Stimulated activated CD8-positive, alpha-beta memory T cell treated with anti-CD3 and anti-CD28 coated beads, Interleukin-2, amount 100 ng/mL, for 1 hour (primary cell): ENCODE data around the gene FBXO30.

Source experiments
- DNase-seq, 2 donors: peaks; one replicate each; pipeline ENCODE4 v3.0.0-alpha.2; 2020; ENCODE audit warnings: low read depth in 2 of 2

The FBXO30 gene

GRCh38 chr6:145814501-145815308 is at the start of gene FBXO30:
FBXO30 (minus strand) TSS chr6:145814795; CDS start chr6:145806405, 8,390 bp downstream.
- peak; percentile 71 to 75 for DNase-seq

- no peak for DNase-seq
Observed at GRCh38 chr6:145863988-145864616, 49.5 kb upstream of the FBXO30 start.

GRCh38 chr6:145863366-145863765 is 48.8 kb upstream of the FBXO30 start:
- DNase-seq: no peak

DNA sequence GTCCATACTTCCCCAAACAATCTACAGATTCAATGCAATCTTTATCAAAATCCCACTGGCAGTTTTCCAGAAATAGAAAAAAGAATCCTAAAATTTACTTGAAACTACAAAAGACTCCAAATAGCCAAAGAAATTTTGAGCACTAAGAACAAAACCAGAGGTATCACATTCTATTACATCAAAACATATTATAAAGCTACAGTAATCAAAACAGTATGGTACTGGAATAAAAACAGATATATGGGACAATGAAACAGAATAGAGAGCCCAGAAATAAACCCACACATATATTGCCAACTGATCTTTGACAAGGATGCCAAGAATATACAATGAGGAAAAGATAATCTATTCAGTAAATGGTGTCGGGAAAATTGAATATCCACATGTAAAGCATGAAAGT is 46.0 kb upstream of the FBXO30 start:
- no peak for DNase-seq

GRCh38 chr6:145850671-145851070 is 36.1 kb upstream of the FBXO30 start:
- no peak for DNase-seq

DNA sequence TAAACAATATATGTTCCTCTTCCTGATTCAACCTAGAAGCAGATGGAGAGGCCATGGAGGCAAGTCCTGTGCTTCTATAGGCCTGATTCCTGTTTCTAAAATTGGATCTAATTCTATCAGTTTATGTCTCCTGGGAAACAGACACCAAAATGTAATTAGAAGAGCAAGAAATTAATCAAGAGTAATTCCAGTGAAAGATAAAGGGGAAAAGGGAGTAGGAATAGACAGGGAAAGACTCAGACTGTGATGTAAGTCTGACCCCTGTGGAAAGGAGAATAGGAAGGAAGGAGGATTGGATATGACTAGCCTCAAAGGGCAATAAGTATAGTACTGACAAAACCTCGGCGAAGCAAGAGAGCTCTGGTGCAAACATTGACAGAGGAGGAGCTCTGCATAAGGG is 33.9 kb upstream of the FBXO30 start:
- no peak for DNase-seq

DNA sequence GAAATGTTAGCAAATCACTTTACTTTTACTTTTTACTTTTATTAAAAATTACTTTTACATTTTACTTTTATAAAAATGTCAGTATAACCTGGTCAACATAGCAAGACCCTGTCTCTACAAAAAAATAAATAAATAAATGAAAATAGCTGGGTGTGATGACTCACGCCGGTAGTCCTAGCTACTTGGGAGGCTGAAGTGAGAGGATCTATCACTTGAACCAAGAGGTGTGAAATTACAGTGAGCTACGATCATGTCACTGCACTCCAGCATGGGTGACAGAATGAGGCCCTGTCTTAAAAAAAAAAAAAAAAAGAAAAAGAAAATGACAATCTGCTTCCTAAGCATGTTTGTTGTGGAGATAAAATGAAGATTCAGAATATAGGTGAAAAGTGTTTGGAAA is 31.0 kb upstream of the FBXO30 start:
- DNase-seq: no peak

GRCh38 chr6:145844933-145845540 is 30.4 kb upstream of the FBXO30 start:
- no peak for DNase-seq

DNA sequence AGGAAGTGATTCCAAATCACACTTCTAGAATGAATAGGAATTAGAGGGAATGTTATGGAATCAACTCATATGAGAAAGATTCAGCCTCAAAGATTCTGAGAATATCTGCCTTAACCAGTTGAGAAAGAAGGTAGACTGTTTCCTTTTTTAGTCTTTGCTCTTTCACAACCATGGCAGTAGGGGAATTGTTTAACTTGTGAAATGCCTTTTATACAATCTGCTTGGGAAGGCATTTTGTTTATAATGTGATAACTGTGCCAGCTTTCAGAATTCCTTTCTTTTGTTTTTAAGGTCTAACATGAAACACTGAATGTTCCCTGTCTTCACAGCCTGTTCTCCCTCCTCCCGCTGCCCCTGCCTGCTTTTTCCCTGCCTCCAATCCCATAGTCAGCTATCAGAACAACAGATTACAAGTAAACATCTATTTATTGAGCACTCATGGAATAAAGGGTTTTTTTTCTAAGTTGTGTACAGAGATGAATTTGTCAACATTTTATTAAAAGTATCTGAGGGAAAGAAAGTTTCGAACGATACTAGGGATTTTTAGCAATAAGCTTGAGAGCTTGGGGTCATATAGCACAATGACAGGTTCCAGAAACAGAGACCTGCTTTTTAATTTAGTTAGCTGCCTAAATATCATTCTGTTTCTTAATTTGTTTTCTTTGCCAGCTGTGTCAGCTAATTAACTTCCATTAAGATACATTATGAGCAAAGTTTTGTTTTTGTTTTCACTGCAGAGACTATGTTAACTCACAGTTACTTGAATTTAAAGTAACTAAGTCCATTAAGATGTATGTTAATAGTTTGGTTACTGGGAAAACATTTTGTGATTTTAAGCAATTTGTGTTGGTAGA is 28.3 kb upstream of the FBXO30 start:
- no peak for DNase-seq

DNA sequence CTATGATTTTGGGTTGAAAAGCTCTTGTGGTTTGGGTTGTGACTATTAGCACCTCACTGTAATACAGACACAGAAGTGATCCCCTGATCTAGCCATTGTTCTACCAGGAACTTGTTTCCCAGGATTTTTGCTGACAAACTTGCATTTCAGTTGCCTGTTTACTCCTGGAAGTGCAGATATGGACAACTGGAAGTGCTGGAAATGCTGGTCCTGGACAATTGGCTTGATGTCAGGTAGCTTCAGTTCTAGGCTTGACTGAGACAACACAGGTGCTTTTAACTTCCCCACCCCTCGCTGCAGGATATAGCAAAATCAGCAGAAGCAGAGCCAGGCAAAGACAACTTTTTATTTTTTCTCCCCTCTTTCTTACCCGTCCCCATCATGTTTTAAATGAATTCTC is 27.1 kb upstream of the FBXO30 start:
- DNase-seq: no peak

DNA sequence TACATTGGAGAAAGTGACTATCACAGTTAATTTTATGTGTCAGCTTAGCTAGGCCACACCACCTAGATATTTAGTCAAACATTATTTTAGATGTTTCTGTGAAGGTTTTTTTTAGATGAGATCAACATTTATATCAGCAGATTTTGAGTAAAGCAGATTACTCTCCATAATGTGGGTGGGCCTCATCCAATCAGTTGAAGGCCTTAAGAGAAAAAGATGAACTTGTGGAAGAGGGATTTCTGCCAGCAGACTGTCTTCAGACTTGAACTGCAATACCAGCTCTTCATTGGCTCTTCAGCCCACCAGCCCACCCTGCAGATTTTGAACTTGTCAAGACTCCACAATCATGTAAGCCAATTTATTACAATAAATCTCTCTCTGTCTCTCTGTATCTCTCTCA is 25.1 kb upstream of the FBXO30 start:
- DNase-seq: no peak

DNA sequence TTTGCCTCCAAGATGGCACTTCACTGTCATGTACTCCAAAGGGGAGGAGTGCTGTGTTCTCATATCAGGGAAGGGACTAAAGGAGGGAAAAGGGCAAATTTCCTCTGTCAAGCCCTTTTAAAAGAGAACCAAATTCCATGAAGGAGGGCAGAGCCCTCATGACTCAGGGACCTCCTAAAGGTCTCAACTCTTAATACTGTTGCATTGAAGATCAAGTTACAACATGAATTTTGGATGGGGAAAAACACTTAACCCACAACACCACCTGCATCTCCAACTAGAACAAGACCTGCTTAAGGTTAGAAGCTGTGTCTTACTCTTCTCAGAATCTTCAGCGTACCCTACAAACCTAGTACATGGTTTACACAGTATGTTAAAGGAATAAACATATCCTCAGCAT is 23.7 kb upstream of the FBXO30 start:
- DNase-seq: no peak

- no peak for DNase-seq
Observed at GRCh38 chr6:145836772-145837171, 22.2 kb upstream of the FBXO30 start.

GRCh38 chr6:145836170-145836569 is 21.6 kb upstream of the FBXO30 start:
- DNase-seq: no peak

GRCh38 chr6:145830612-145831011 is 16.0 kb upstream of the FBXO30 start:
- DNase-seq: no peak

DNA sequence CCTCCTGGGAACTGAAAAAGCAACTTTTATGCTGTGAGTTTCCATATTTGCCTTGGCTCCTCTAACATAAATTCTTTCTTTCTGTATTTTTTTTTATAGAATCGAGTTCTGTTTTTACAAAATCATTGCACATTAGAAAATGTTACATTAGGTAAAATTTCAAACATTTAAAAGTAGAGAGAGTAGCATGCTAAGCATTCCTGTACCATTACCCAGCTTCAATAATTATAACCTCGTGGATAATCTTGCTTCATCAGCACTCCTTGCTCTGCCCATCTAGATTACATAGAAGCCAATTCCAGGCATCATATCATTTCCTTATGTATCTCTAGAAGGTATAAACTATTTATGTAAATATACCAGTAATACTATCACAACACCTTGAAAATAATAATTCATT is 15.4 kb upstream of the FBXO30 start:
- DNase-seq: no peak

- DNase-seq: no peak
Observed at GRCh38 chr6:145829102-145829501, 14.5 kb upstream of the FBXO30 start.

DNA sequence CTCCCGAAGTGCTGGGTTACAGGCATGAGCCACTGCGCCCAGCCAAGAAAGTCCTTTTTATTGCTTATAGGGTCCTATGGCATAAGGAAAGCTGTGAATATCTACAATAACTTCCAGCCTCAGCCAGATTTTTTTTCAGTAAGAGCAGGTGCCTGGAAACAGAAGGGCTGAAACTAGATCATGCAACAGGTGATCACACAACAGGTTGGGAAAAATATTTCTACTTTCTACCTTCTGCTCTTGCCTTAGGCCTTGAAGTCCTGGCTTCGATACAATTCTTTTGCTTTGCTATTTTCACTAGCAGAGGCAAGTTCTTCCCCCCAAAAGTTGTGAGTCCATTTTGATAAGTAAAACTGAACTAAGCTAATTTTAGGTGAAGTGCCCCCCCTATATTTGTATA is 9.7 kb upstream of the FBXO30 start:
- no peak for DNase-seq

DNA sequence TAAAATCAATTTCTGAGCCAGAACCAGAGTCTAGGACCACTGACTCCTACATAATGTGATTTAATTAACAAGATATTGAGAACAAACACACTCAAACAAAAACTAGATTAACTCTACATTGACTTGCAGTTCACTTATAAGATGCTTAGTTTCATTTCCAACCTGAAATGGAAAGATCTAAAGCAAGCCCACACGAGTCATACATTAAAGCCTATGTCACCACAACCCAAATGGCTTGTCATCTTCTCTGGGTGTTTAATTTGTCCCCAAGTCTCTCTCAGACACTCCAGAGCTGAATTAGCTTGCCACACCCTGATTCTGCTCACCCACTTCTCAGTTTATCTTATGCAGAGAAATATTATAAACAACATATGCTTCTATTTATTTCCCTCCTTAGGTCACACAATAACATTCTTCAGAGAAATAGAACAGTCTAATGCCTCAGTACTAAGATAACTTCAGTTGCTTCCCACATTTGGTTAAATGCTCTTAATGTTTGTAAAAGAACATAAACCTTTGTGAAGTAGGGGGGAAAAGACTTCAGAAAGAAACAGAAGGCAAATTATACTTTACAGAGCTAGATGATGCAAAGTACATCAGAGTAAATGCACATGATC is 8.8 kb upstream of the FBXO30 start:
- DNase-seq: no peak

DNA sequence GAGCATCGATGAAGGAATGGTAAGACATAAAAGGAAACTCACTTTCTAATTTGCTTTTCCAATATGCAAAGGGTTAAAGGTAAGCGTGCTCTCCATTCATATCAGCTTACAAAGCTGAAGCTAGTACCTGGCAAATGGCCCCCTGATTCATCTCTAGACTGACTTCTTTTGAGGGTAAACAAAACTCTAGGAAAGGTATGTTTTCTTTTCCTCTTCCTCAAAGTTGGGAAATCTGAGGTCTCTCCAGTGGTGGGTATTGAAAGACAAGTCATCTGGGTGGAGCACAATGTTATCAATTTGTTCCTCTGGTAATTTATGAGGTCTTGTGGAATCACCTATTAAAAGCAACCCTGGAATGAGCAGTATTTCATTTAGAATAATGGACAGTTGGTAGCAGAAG is 7.9 kb upstream of the FBXO30 start:
- no peak for DNase-seq

GRCh38 chr6:145819994-145820393 is 5.4 kb upstream of the FBXO30 start:
- no peak for DNase-seq

- DNase-seq: no peak
Observed at GRCh38 chr6:145818796-145819195, 4.2 kb upstream of the FBXO30 start.
